Aorta (tissue), 5 donors: ENCODE measurements around the gene ALDH3A1. TPM values are rescaled to one million over a fixed set of nuclear protein-coding genes. Genes with fewer than 3 reads are reported as not detected.

ENCODE experiments used
- ATAC-seq: fragments of 200-7000 bp; cut with Tn5 transposase; one replicate; pipeline ENCODE4 v1.9.1; 2022; ENCODE audit warnings: moderate library complexity; ENCODE audit not compliant: low FRiP score
- DNase-seq, 2 donors: peaks; one replicate each; pipeline ENCODE4 v3.0.0-alpha.2; 2020
- H3K27ac ChIP-seq, 2 donors: one replicate each; pipeline ENCODE4 v1.5.1; 2013; ENCODE audit warnings: low read length in 2 of 2, mild to moderate bottlenecking in 2 of 2, moderate library complexity in 2 of 2, control low read depth in 1 of 2, inconsistent platforms in 1 of 2, low read depth in 1 of 2
- H3K27me3 ChIP-seq, 2 donors: one replicate each; pipeline ENCODE4 v1.6.1; 2013; ENCODE audit warnings: control low read depth in 1 of 2, low read length in 1 of 2, mild to moderate bottlenecking in 1 of 2, moderate library complexity in 1 of 2; ENCODE audit not compliant: insufficient read depth in 2 of 2, control insufficient read depth in 1 of 2
- H3K36me3 ChIP-seq, 2 donors: one replicate each; pipeline ENCODE4 v1.6.1; 2013; ENCODE audit warnings: control low read depth in 1 of 2, low read length in 1 of 2, mild to moderate bottlenecking in 1 of 2; ENCODE audit not compliant: insufficient read depth in 2 of 2, control insufficient read depth in 1 of 2
- H3K4me1 ChIP-seq, 2 donors: one replicate each; pipeline ENCODE4 v1.6.1; 2013; ENCODE audit warnings: low read length in 2 of 2, control low read depth in 1 of 2, mild to moderate bottlenecking in 1 of 2, moderate library complexity in 1 of 2; ENCODE audit not compliant: insufficient read depth in 2 of 2, control insufficient read depth in 1 of 2
- H3K4me3 ChIP-seq, 2 donors: one replicate each; pipeline ENCODE4 v1.5.1; 2013; ENCODE audit warnings: low read length in 2 of 2, control low read depth in 1 of 2, mild to moderate bottlenecking in 1 of 2
- H3K9me3 ChIP-seq: one replicate; pipeline ENCODE4 v1.6.1; 2013; ENCODE audit warnings: mild to moderate bottlenecking, low read length; ENCODE audit not compliant: control insufficient read depth
- WGBS, 2 donors: extraction: QIAGEN DNeasy Blood & Tissue Kit; methylation state at CpG; one replicate each; pipeline ENCODE4 v1.1.7; 2013; 5-methylcytosine and 5-hydroxymethylcytosine counted together
- intact Hi-C, 2 donors: fragments of 100-400 bp; cut with DNase I; formaldehyde crosslinking; loops; one replicate each; pipeline versions ENCODE4 v1.14.2 to v1.15.0; 2022
- polyA plus RNA-seq, 2 donors: library from polyadenylated mRNA; stranded (reverse); fragments of 200-250 nt; gene quantifications; one replicate each; pipeline ENCODE4 v1.2.3, GENCODE V29; 2013
- total RNA-seq, 2 donors: library from RNA; stranded (reverse); fragmentation: NEBNext Ultra II Directional; extraction: Animal tissue kit (Norgen Biotek cat#: 25700); gene quantifications; one replicate each; pipeline ENCODE4 v1.2.1, GENCODE V29; 2021
- donor health status: healthy with polysubstance abuse.
- donor health status: Bipolar disorder and iron deficiency.
- donor health status: DM: no; HTN: no; CAD: no.
- donor health status: DM: no; HTN: no; CAD: no.
- donor health status: DM: yes; HTN: yes; CAD: no.

Gene ALDH3A1
- total and polyA plus RNA-seq, 4 donors = 0.27 to 2.4 (median 1.0) TPM

- Histone ChIP-seq H3K4me3 (no peak overlapping the region), H3K36me3 (no peaks in the 10 kb centered on the region), H3K27me3 (no peaks in the 10 kb centered on the region), H3K27ac (no peak overlapping the region), H3K9me3 (no peaks in the 10 kb centered on the region), H3K4me1 (no peaks in the 10 kb centered on the region)
- DNase-seq (no peak), ATAC-seq (no peak)
- WGBS, 2 donors = 81 to 87% methylated on average over 12 of the region's 12 CpGs
- intact Hi-C loops = no loop called here
These were observed 35.6 kb downstream of the ALDH3A1 start for GRCh38 chr17:19712436-19713004.

GRCh38 chr17:19709841-19710240 lies 38.3 kb downstream of the ALDH3A1 start:
- intact Hi-C loops = no loop called here
- DNase-seq (no peak), ATAC-seq (no peak)
- no peaks in the 10 kb centered on the region for H3K4me1 ChIP-seq
- 90 to 94% methylated on average over 3 of the region's 3 CpGs for WGBS, 2 donors
- no peak overlapping the region for H3K4me3 ChIP-seq
- no peak overlapping the region for H3K27ac ChIP-seq
- H3K36me3 ChIP-seq = no peaks in the 10 kb centered on the region
- no peaks in the 10 kb centered on the region for H3K27me3 ChIP-seq
- no peaks in the 10 kb centered on the region for H3K9me3 ChIP-seq

- WGBS, 2 donors = 93 to 96% methylated on average over 6 of the region's 6 CpGs
- no peaks in the 10 kb centered on the region for H3K9me3 ChIP-seq
- H3K4me3 ChIP-seq = no peak overlapping the region
- H3K36me3 ChIP-seq = no peaks in the 10 kb centered on the region
- no peaks in the 10 kb centered on the region for H3K27me3 ChIP-seq
- DNase-seq (no peak), ATAC-seq (no peak)
- no peak overlapping the region for H3K27ac ChIP-seq
- intact Hi-C loops = no loop called here
- no peaks in the 10 kb centered on the region for H3K4me1 ChIP-seq
These were observed 39.5 kb downstream of the ALDH3A1 start for GRCh38 chr17:19708431-19709175.

GRCh38 chr17:19707728-19708221 lies 40.3 kb downstream of the ALDH3A1 start:
- intact Hi-C loops = no loop called here
- no peak for ATAC-seq
- Histone ChIP-seq H3K4me1 (no peaks in the 10 kb centered on the region), H3K4me3 (no peak overlapping the region), H3K27me3 (no peaks in the 10 kb centered on the region), H3K36me3 (no peaks in the 10 kb centered on the region), H3K9me3 (no peaks in the 10 kb centered on the region), H3K27ac (no peak overlapping the region)
- 82 to 84% methylated on average over 11 of the region's 11 CpGs for WGBS, 2 donors
- DNase-seq = no peak

GRCh38 chr17:19706791-19707727 lies 41.0 kb downstream of the ALDH3A1 start:
- Histone ChIP-seq H3K4me3 (no peak overlapping the region), H3K9me3 (no peaks in the 10 kb centered on the region), H3K27ac (no peak overlapping the region), H3K27me3 (no peaks in the 10 kb centered on the region), H3K4me1 (no peaks in the 10 kb centered on the region), H3K36me3 (no peaks in the 10 kb centered on the region)
- intact Hi-C loops = no loop called here
- no peak for ATAC-seq
- 87 to 90% methylated on average over 10 to 12 of the region's 12 CpGs for WGBS, 2 donors
- no peak for DNase-seq

- intact Hi-C loops = no loop called here
- no peak overlapping the region for H3K4me3 ChIP-seq
- ATAC-seq (peak; percentile 3), DNase-seq (no peak)
- no peaks in the 10 kb centered on the region for H3K27me3 ChIP-seq
- H3K4me1 ChIP-seq = no peaks in the 10 kb centered on the region
- 83 to 91% methylated on average over 18 to 22 of the region's 22 CpGs for WGBS, 2 donors
- no peak overlapping the region for H3K27ac ChIP-seq
- H3K36me3 ChIP-seq = no peaks in the 10 kb centered on the region
- no peaks in the 10 kb centered on the region for H3K9me3 ChIP-seq
These were observed 42.0 kb downstream of the ALDH3A1 start for GRCh38 chr17:19705771-19706770.

GRCh38 chr17:19705201-19705600 lies 42.9 kb downstream of the ALDH3A1 start:
- WGBS, 2 donors = 91 to 92% methylated on average over 13 of the region's 13 CpGs
- no peak overlapping the region for H3K27ac ChIP-seq
- H3K4me3 ChIP-seq = no peak overlapping the region
- no peaks in the 10 kb centered on the region for H3K27me3 ChIP-seq
- H3K36me3 ChIP-seq = no peaks in the 10 kb centered on the region
- ATAC-seq (no peak), DNase-seq (no peak)
- H3K9me3 ChIP-seq = no peaks in the 10 kb centered on the region
- H3K4me1 ChIP-seq = no peaks in the 10 kb centered on the region
- intact Hi-C loops = no loop called here
